H1 (cell line): Measurements from ENCODE around the gene CRABP2. TPM values are rescaled to one million over a fixed set of nuclear protein-coding genes. Genes with fewer than 3 reads are reported as not detected.
A peak's percentile ranks its signal among the peaks of the same experiment; 100 is the strongest.

Experiments
- CTCF ChIA-PET: fragments of 300-600 bp; sonication (Branson Sonifier 250); formaldehyde crosslinking; loops from one replicate; lab custom pipeline; 2021; ENCODE audit not compliant: partially characterized antibody; lab: Charles Lee
- POLR2A ChIA-PET: fragments of 300-600 bp; sonication (Branson Sonifier 250); formaldehyde crosslinking; loops from one replicate; lab custom pipeline; 2021; ENCODE audit warnings: inconsistent platforms; ENCODE audit not compliant: partially characterized antibody; lab: Charles Lee
- DNase-seq, 2 experiments: peaks; one replicate each; pipeline versions ENCODE4 v3.0.0 to v3.0.0-alpha.2; 2010 to 2022; ENCODE audit warnings: low spot score in 2 of 2, low read depth in 1 of 2, mixed read lengths in 1 of 2
- FAIRE-seq: peaks from 2 replicates; lab custom pipeline; 2011; peaks lifted over from hg19 to GRCh38; lab: Jason Lieb, UNC
- H2AFZ ChIP-seq: 2 replicates; pipeline ENCODE4 v1.8.1; 2012; ENCODE audit warnings: low read length, inconsistent platforms
- H2AK5ac ChIP-seq: 2 replicates; pipeline ENCODE4 v1.6.1; 2013; ENCODE audit warnings: low read depth, low read length
- H2BK120ac ChIP-seq: replicated peaks from 2 replicates; pipeline ENCODE3; 2013; ENCODE audit warnings: low read depth, low read length, inconsistent platforms
- H2BK12ac ChIP-seq: 2 replicates; pipeline ENCODE4 v1.6.1; 2013; ENCODE audit warnings: low read depth, low read length
- H2BK15ac ChIP-seq: 2 replicates; pipeline ENCODE4 v1.6.1; 2013; ENCODE audit warnings: low read length
- H2BK20ac ChIP-seq: 2 replicates; pipeline ENCODE4 v1.6.1; 2013; ENCODE audit warnings: low read length
- H2BK5ac ChIP-seq: 2 replicates; pipeline ENCODE4 v1.6.1; 2013; ENCODE audit warnings: low read depth, low read length
- H3K14ac ChIP-seq: 2 replicates; pipeline ENCODE4 v1.6.1; 2013; ENCODE audit warnings: inconsistent platforms; ENCODE audit not compliant: insufficient read length
- H3K18ac ChIP-seq: 2 replicates; pipeline ENCODE4 v1.6.1; 2013; ENCODE audit warnings: low read length; ENCODE audit errors: extremely low read depth
- H3K23ac ChIP-seq: 2 replicates; pipeline ENCODE4 v1.6.1; 2013; ENCODE audit warnings: inconsistent platforms; ENCODE audit not compliant: insufficient read length
- H3K23me2 ChIP-seq: 2 replicates; pipeline ENCODE4 v1.6.1; 2013; ENCODE audit warnings: low read depth, low read length
- H3K27ac ChIP-seq: 2 replicates; pipeline ENCODE4 v1.6.1; 2011; ENCODE audit warnings: low read depth, low read length, inconsistent platforms
- H3K27me3 ChIP-seq, 4 experiments: replicated peaks in 1 of 4; 1 replicate in 1 of 4; 2 replicates in 3 of 4; pipeline versions ENCODE4 v1.6.1 to v1.8.1; 2011 to 2013; ENCODE audit warnings: low read length in 3 of 4, mild to moderate bottlenecking in 3 of 4, inconsistent platforms in 2 of 4, mixed read lengths in 2 of 4, moderate library complexity in 1 of 4; ENCODE audit not compliant: control insufficient read depth in 3 of 4, insufficient read depth in 3 of 4; ENCODE audit errors: extremely low read depth in 1 of 4
- H3K36me3 ChIP-seq, 4 experiments: 2 replicates each; pipeline versions ENCODE4 v1.6.1 to v1.8.1; 2011 to 2013; ENCODE audit warnings: mild to moderate bottlenecking in 4 of 4, low read length in 3 of 4, moderate library complexity in 2 of 4, control low read depth in 1 of 4, inconsistent platforms in 1 of 4; ENCODE audit not compliant: insufficient read depth in 4 of 4, control insufficient read depth in 2 of 4
- H3K4ac ChIP-seq: replicated peaks from 2 replicates; pipeline ENCODE3; 2013; ENCODE audit warnings: low read length, low read depth, mixed read lengths, inconsistent platforms; ENCODE audit not compliant: insufficient read length
- H3K4me1 ChIP-seq, 4 experiments: replicated peaks in 1 of 4; 1 replicate in 1 of 4; 2 replicates in 3 of 4; pipeline versions ENCODE4 v1.6.1 to v1.8.1; 2011 to 2013; ENCODE audit warnings: low read length in 3 of 4, inconsistent platforms in 2 of 4, mixed read lengths in 1 of 4; ENCODE audit not compliant: insufficient read depth in 4 of 4, control insufficient read depth in 3 of 4
- H3K4me2 ChIP-seq, 2 experiments: 2 replicates each; pipeline versions ENCODE4 v1.6.1 to v1.8.1; 2011 to 2013; ENCODE audit warnings: low read depth in 2 of 2, low read length in 2 of 2, control low read depth in 1 of 2, inconsistent platforms in 1 of 2, mild to moderate bottlenecking in 1 of 2; ENCODE audit not compliant: insufficient read depth in 1 of 2
- H3K4me3 ChIP-seq, 4 experiments: fragments of 200-600, 300-600 bp in 1 of 4; sonication (generic), shearing (Covaris generic), sonication (Bioruptor Twin) in 1 of 4; 2 replicates each; pipeline versions ENCODE4 v1.5.1 to v1.8.1; 2011 to 2016; ENCODE audit warnings: low read length in 4 of 4, low read depth in 3 of 4, control low read depth in 2 of 4, inconsistent platforms in 2 of 4, mild to moderate bottlenecking in 2 of 4, mixed read lengths in 1 of 4, moderate library complexity in 1 of 4; ENCODE audit not compliant: insufficient read depth in 2 of 4; ENCODE audit errors: extremely low read depth in 1 of 4
- H3K56ac ChIP-seq: replicated peaks from 2 replicates; pipeline ENCODE3; 2013; ENCODE audit warnings: low read depth, mild to moderate bottlenecking, mixed read lengths, low read length, inconsistent platforms; ENCODE audit not compliant: insufficient read length
- H3K79me1 ChIP-seq: 2 replicates; pipeline ENCODE4 v1.6.1; 2013; ENCODE audit warnings: low read depth, low read length, control low read depth
- H3K79me2 ChIP-seq, 2 experiments: 2 replicates each; pipeline versions ENCODE4 v1.6.1 to v1.8.1; 2012 to 2013; ENCODE audit warnings: low read length in 2 of 2, mild to moderate bottlenecking in 2 of 2, inconsistent platforms in 1 of 2; ENCODE audit not compliant: insufficient read depth in 2 of 2, control insufficient read depth in 1 of 2
- H3K9ac ChIP-seq, 4 experiments: replicated peaks in 1 of 4; 1 replicate in 1 of 4; 2 replicates in 3 of 4; pipeline versions ENCODE4 v1.6.1 to v1.8.1; 2011 to 2013; ENCODE audit warnings: low read depth in 3 of 4, low read length in 3 of 4, control low read depth in 2 of 4, mild to moderate bottlenecking in 2 of 4, moderate library complexity in 2 of 4, inconsistent platforms in 1 of 4; ENCODE audit errors: extremely low read depth in 1 of 4
- H3K9me3 ChIP-seq, 2 experiments: 2 replicates each; pipeline versions ENCODE4 v1.6.1 to v1.8.1; 2012 to 2013; ENCODE audit warnings: mild to moderate bottlenecking in 2 of 2, moderate library complexity in 2 of 2, control low read depth in 1 of 2, inconsistent platforms in 1 of 2, low read depth in 1 of 2, low read length in 1 of 2, mixed read lengths in 1 of 2; ENCODE audit not compliant: insufficient read depth in 2 of 2
- H4K20me1 ChIP-seq, 2 experiments: replicated peaks in 1 of 2; 2 replicates each; pipeline versions ENCODE3 to v1.8.1; 2011 to 2013; ENCODE audit warnings: inconsistent platforms in 2 of 2, low read length in 2 of 2, mild to moderate bottlenecking in 1 of 2; ENCODE audit not compliant: insufficient read depth in 2 of 2, control insufficient read depth in 1 of 2
- H4K5ac ChIP-seq: 2 replicates; pipeline ENCODE4 v1.6.1; 2013; ENCODE audit warnings: low read length, low read depth, mixed read lengths, inconsistent platforms; ENCODE audit not compliant: insufficient read length
- H4K8ac ChIP-seq: 2 replicates; pipeline ENCODE4 v1.8.0; 2013; ENCODE audit warnings: mild to moderate bottlenecking, moderate library complexity, low read length, inconsistent platforms; ENCODE audit not compliant: insufficient read depth; ENCODE audit errors: extremely low read depth
- H4K91ac ChIP-seq: replicated peaks from 2 replicates; pipeline ENCODE3; 2013; ENCODE audit warnings: low read length, mixed read lengths, inconsistent platforms; ENCODE audit not compliant: insufficient read length
- BACH1 ChIP-seq: IDR thresholded peaks from 2 replicates; pipeline ENCODE4 v1.6.1; 2012; ENCODE audit warnings: low read length, improper control_type of control experiment
- CBX5 ChIP-seq: fragments of 300-800, 300-1000 bp; sonication (generic); IDR thresholded peaks from 2 replicates; pipeline ENCODE4 v1.7.1; 2016; ENCODE audit warnings: antibody characterized with exemption, low read length, low read depth
- E2F6 ChIP-seq: IDR thresholded peaks from 2 replicates; pipeline ENCODE4 v1.6.1; 2012; ENCODE audit warnings: inconsistent platforms
- KDM4A ChIP-seq: IDR thresholded peaks from one replicate; pipeline ENCODE4 v1.7.1; 2012; ENCODE audit warnings: low read depth, mild to moderate bottlenecking, moderate library complexity, low read length, inconsistent platforms; ENCODE audit not compliant: severe bottlenecking
- POLR2AphosphoS5 ChIP-seq: IDR thresholded peaks from 2 replicates; pipeline ENCODE4 v1.6.1; 2011; ENCODE audit warnings: low read depth, low read length
- TBP ChIP-seq: IDR thresholded peaks from 2 replicates; pipeline ENCODE4 v1.6.1; 2011; ENCODE audit warnings: low read depth, low read length, improper control_type of control experiment
- WGBS, 2 experiments: shearing (Covaris generic) in 1 of 2; methylation state at CpG; one replicate each; pipeline versions ENCODE4 v1.1.6 to v1.1.7; 2013 to 2015; ENCODE audit warnings: low lambda C conversion rate in 2 of 2, mixed read lengths in 2 of 2, inconsistent platforms in 1 of 2, low coverage in 1 of 2, missing lambda C conversion rate in 1 of 2; ENCODE audit not compliant: insufficient replicate concordance in 2 of 2, insufficient coverage in 1 of 2, insufficient read length in 1 of 2; ENCODE audit errors: extremely low coverage in 1 of 2, missing lambda C conversion rate in 1 of 2; 5-methylcytosine and 5-hydroxymethylcytosine counted together
- long read RNA-seq, 2 experiments: library from RNA in 1 of 2; library from capped mRNA in 1 of 2; stranded (forward); transcript quantifications; one replicate each; pipeline ENCODE4 v2.0.0, GENCODE V29; 2021; ENCODE audit warnings: inconsistent platforms in 1 of 2
- polyA minus RNA-seq, 3 experiments: library from RNA; depleted of rRNA, polyadenylated mRNA; stranded (reverse); fragments of >200 nt; gene quantifications; 1 replicate in 2 of 3; 2 replicates in 1 of 3; pipeline ENCODE4 v1.2.3, GENCODE V29; 2011
- polyA plus RNA-seq, 7 experiments: library from polyadenylated mRNA; depleted of rRNA in 3 of 7; stranded (reverse) in 5 of 7; unstranded in 2 of 7; fragments of >200 nt in 5 of 7; fragments of 200-250 nt in 2 of 7; gene quantifications; 1 replicate in 5 of 7; 2 replicates in 1 of 7; 4 replicates in 1 of 7; pipeline versions ENCODE4 v1.2.1 to v1.2.3, GENCODE V29; 2011 to 2013; ENCODE audit warnings: missing spikeins in 2 of 7, mixed read lengths in 2 of 7
- total RNA-seq: library from RNA; stranded (reverse); fragmentation: NEBNext Ultra II Directional; extraction: Animal tissue kit (Norgen Biotek cat#: 25700); gene quantifications from 2 replicates; pipeline ENCODE4 v1.2.1, GENCODE V29; 2021

The CRABP2 gene
- total RNA-seq, result 119 TPM in 2 replicates
- polyA plus RNA-seq (2011; rRNA removed), result 69.2 and 130 TPM in 2 replicates
- 79.6 TPM for polyA plus RNA-seq (2011; cell fraction: cytosol; rRNA removed)
- 70.9 TPM for polyA plus RNA-seq (2011; cell fraction: nucleus; rRNA removed)
- polyA plus RNA-seq (2012, experiment 1 of 2), result 180 to 343 TPM (median 303 TPM) in 4 replicates
- 318 TPM for polyA plus RNA-seq (2012, experiment 2 of 2)
- polyA plus RNA-seq (2013, experiment 1 of 2), result 139 TPM
- 143 TPM for polyA plus RNA-seq (2013, experiment 2 of 2)
- polyA minus RNA-seq (2011; rRNA and poly(A)+ RNA removed), result 8.6 and 12.5 TPM in 2 replicates
- polyA minus RNA-seq (2011; cell fraction: cytosol; rRNA and poly(A)+ RNA removed), result 45.7 TPM
- polyA minus RNA-seq (2011; cell fraction: nucleus; rRNA and poly(A)+ RNA removed), result 11.1 TPM
- long read RNA-seq, experiment 1, transcript CRABP2-203 (4 exons, 992 nt), result major isoform, 64 of 117 reads
- long read RNA-seq, experiment 1, partial matches to known transcripts, result 41 of 117 reads
- long read RNA-seq, experiment 1, other reads (novel, unspliced or antisense), result 11 of 117 reads
- long read RNA-seq, experiment 2, transcript CRABP2-203 (4 exons, 992 nt), result major isoform, 147 of 166 reads
- long read RNA-seq, experiment 2, partial matches to known transcripts, result 11 of 166 reads
- long read RNA-seq, experiment 2, other reads (novel, unspliced or antisense), result 4 of 166 reads

GRCh38 chr1:156705321-156705917 is at the start of gene CRABP2:
Gene CRABP2, minus strand, starts transcription at chr1:156705583. Its CDS starts 137 bp downstream, at chr1:156705446.
- Histone ChIP-seq H3K56ac (peak within 1 kb of the TSS; percentile 83), H2BK15ac (peak within 1 kb of the TSS; percentile 81; the same call in 1 of the 2 replicates), H3K79me1 (peaks cover 4% of the 10 kb centered on the region; the same call in 1 of the 2 replicates), H3K4me3 (peak within 1 kb of the TSS; percentile 50 to 80 (median 70)), H3K27me3 (peaks cover 0 to 19% (median 8%) of the 10 kb centered on the region in 4 experiments; a peak in 4 of 7 replicates), H3K18ac (peak within 1 kb of the TSS; percentile 97), H2BK5ac (peak within 1 kb of the TSS; percentile 99), H3K23me2 (peaks cover 31% of the 10 kb centered on the region; the same call in 1 of the 2 replicates), H3K23ac (no peak within 1 kb of the TSS), H2BK20ac (peak within 1 kb of the TSS; percentile 95), H3K4ac (peak within 1 kb of the TSS; percentile 80), H4K91ac (peak within 1 kb of the TSS; percentile 99), H3K27ac (peak within 1 kb of the TSS; percentile 79), H3K36me3 (peaks cover 3 to 17% (median 8%) of the 10 kb centered on the region in 4 experiments), H3K4me2 (peak within 1 kb of the TSS; percentile 77 to 94), H2BK120ac (peak within 1 kb of the TSS; percentile 45), H2AFZ (no peak within 1 kb of the TSS), H2BK12ac (peak within 1 kb of the TSS; percentile 96; the same call in 1 of the 2 replicates), H3K9ac (peak within 1 kb of the TSS; percentile 46 to 60 (median 55); a peak in 6 of 7 replicates), H4K5ac (peak within 1 kb of the TSS; percentile 95), H3K14ac (no peak within 1 kb of the TSS), H4K20me1 (peaks cover 6 to 14% of the 10 kb centered on the region in 2 experiments), H3K9me3 (no peaks in the 10 kb centered on the region), H3K79me2 (peaks cover 7 to 24% of the 10 kb centered on the region in 2 experiments; a peak in 2 of 4 replicates), H4K8ac (peak within 1 kb of the TSS; percentile 85), H2AK5ac (0 out of 2 replicates have a peak within 1 kb of the TSS, but pooled peaks have one; percentile 45), H3K4me1 (peaks cover 27 to 53% (median 41%) of the 10 kb centered on the region in 4 experiments)
- 5% methylated on average over 23 of the region's 42 CpGs; no CpG with 5 or more reads in 1 of the 2 experiments for WGBS, 2 experiments
- ChIA-PET POLR2A (interaction anchor here (0.6 to 16.9 kb wide), 24 partner anchors 9 to 1482 kb away, joined by 3 to 530 read pairs (median 6); partner anchors contain the start of genes ISG20L2, METTL25B, MRPL24 and NES), CTCF (interaction anchor here (0.6 to 66.0 kb wide), 20 partner anchors 0 to 406 kb away, joined by 3 to 4284 read pairs (median 3); partner anchors contain the start of genes BCAN, CRABP2, INSRR and ISG20L2)
- FAIRE-seq, result no peak
- peak in 1 of 2 experiments; percentile 64 for DNase-seq
- TF ChIP-seq E2F6 (peak; percentile 6; the same call in 1 of the 2 replicates), TBP (peak; percentile 78), BACH1 (peak; percentile 31; the same call in 1 of the 2 replicates), CBX5 (no peak), KDM4A (peak; percentile 51), POLR2AphosphoS5 (peak; percentile 16; the same call in 1 of the 2 replicates)
